H9 (cell line): ENCODE measurements around the gene ERN1. TPM values are rescaled to one million over a fixed set of nuclear protein-coding genes. Genes with fewer than 3 reads are reported as not detected.

Source experiments
- DNase-seq: peaks from one replicate; pipeline ENCODE4 v3.0.0-alpha.2; 2017
- H2AFZ ChIP-seq: one replicate; pipeline ENCODE4 v1.6.1; 2013; ENCODE audit warnings: mild to moderate bottlenecking, low read length, control low read depth, moderate library complexity
- H2AK5ac ChIP-seq: 2 replicates; pipeline ENCODE4 v1.6.1; 2013; ENCODE audit warnings: low read length, control low read depth, mixed read lengths; ENCODE audit not compliant: insufficient read length
- H2BK120ac ChIP-seq: one replicate; pipeline ENCODE4 v1.6.1; 2013; ENCODE audit warnings: low read depth, mild to moderate bottlenecking, low read length, control low read depth, inconsistent platforms; ENCODE audit not compliant: poor library complexity, severe bottlenecking
- H2BK12ac ChIP-seq: 2 replicates; pipeline ENCODE4 v1.6.1; 2013; ENCODE audit warnings: low read length, control low read depth, mixed read lengths, low read depth; ENCODE audit not compliant: insufficient read length
- H2BK15ac ChIP-seq: 2 replicates; pipeline ENCODE4 v1.6.1; 2013; ENCODE audit warnings: low read depth, low read length, control low read depth
- H2BK20ac ChIP-seq: one replicate; pipeline ENCODE4 v1.6.1; 2013; ENCODE audit warnings: low read depth, mild to moderate bottlenecking, low read length, control low read depth, inconsistent platforms; ENCODE audit not compliant: poor library complexity, severe bottlenecking
- H2BK5ac ChIP-seq: 2 replicates; pipeline ENCODE4 v1.6.1; 2013; ENCODE audit warnings: low read length, control low read depth, mixed read lengths; ENCODE audit not compliant: insufficient read length
- H3K14ac ChIP-seq: 2 replicates; pipeline ENCODE4 v1.6.1; 2013; ENCODE audit warnings: low read length, control low read depth; ENCODE audit not compliant: insufficient read depth
- H3K18ac ChIP-seq: 2 replicates; pipeline ENCODE4 v1.6.1; 2013; ENCODE audit warnings: low read depth, mild to moderate bottlenecking, mixed read lengths, low read length, control low read depth; ENCODE audit not compliant: insufficient read length
- H3K23ac ChIP-seq: 2 replicates; pipeline ENCODE4 v1.6.1; 2013; ENCODE audit warnings: low read length, control low read depth, mixed read lengths, low read depth; ENCODE audit not compliant: insufficient read length
- H3K23me2 ChIP-seq: 2 replicates; pipeline ENCODE4 v1.6.1; 2013; ENCODE audit warnings: low read depth, mild to moderate bottlenecking, mixed read lengths, low read length, control low read depth; ENCODE audit not compliant: insufficient read length, poor library complexity, severe bottlenecking
- H3K27ac ChIP-seq: 2 replicates; pipeline ENCODE4 v1.5.1; 2013; ENCODE audit warnings: low read length, control low read depth, mixed read lengths, low read depth; ENCODE audit not compliant: insufficient read length
- H3K27me3 ChIP-seq: 2 replicates; pipeline ENCODE4 v1.6.1; 2013; ENCODE audit warnings: low read length, control low read depth, inconsistent platforms; ENCODE audit not compliant: insufficient read depth
- H3K4ac ChIP-seq: 2 replicates; pipeline ENCODE4 v1.6.1; 2013; ENCODE audit warnings: low read depth, mild to moderate bottlenecking, control low read depth, inconsistent platforms, low read length, moderate library complexity
- H3K4me1 ChIP-seq: 2 replicates; pipeline ENCODE4 v1.6.1; 2013; ENCODE audit warnings: low read length, control low read depth, inconsistent platforms; ENCODE audit not compliant: insufficient read depth
- H3K4me2 ChIP-seq: 2 replicates; pipeline ENCODE4 v1.6.1; 2013; ENCODE audit warnings: low read length, control low read depth, mixed read lengths; ENCODE audit not compliant: insufficient read length, insufficient read depth
- H3K56ac ChIP-seq: 2 replicates; pipeline ENCODE4 v1.6.1; 2013; ENCODE audit warnings: low read depth, mild to moderate bottlenecking, mixed read lengths, low read length, control low read depth; ENCODE audit not compliant: insufficient read length
- H3K79me1 ChIP-seq: 2 replicates; pipeline ENCODE4 v1.6.1; 2013; ENCODE audit warnings: low read depth, mild to moderate bottlenecking, moderate library complexity, low read length, control low read depth, inconsistent platforms; ENCODE audit not compliant: insufficient read depth, poor library complexity, severe bottlenecking
- H3K79me2 ChIP-seq: 2 replicates; pipeline ENCODE4 v1.6.1; 2013; ENCODE audit warnings: low read length, control low read depth, inconsistent platforms; ENCODE audit not compliant: insufficient read depth
- H3K9ac ChIP-seq: 2 replicates; pipeline ENCODE4 v1.6.1; 2013; ENCODE audit warnings: low read length, control low read depth, mixed read lengths; ENCODE audit not compliant: insufficient read length; ENCODE audit errors: extremely low read depth
- H3K9me3 ChIP-seq: one replicate; pipeline ENCODE4 v1.6.1; 2013; ENCODE audit warnings: low read depth, low read length, inconsistent platforms; ENCODE audit not compliant: control insufficient read depth
- H3T11ph ChIP-seq: one replicate; pipeline ENCODE4 v1.6.1; 2013; ENCODE audit warnings: mild to moderate bottlenecking, low read length, control low read depth, inconsistent platforms
- H4K20me1 ChIP-seq: one replicate; pipeline ENCODE4 v1.6.1; 2013; ENCODE audit not compliant: control insufficient read depth, insufficient read length, insufficient read depth
- H4K5ac ChIP-seq: 2 replicates; pipeline ENCODE4 v1.6.1; 2013; ENCODE audit warnings: low read depth, mild to moderate bottlenecking, mixed read lengths, low read length, control low read depth; ENCODE audit not compliant: insufficient read length
- H4K8ac ChIP-seq: replicated peaks from 2 replicates; pipeline ENCODE4 v1.6.1; 2013; ENCODE audit warnings: low read length, control low read depth, mixed read lengths, low read depth; ENCODE audit not compliant: insufficient read length
- H4K91ac ChIP-seq: 2 replicates; pipeline ENCODE4 v1.6.1; 2013; ENCODE audit warnings: low read depth, mild to moderate bottlenecking, moderate library complexity, mixed read lengths, low read length, control low read depth; ENCODE audit not compliant: insufficient read length
- H3K27ac Mint-ChIP-seq, 3 experiments: 2 replicates in 2 of 3; 3 replicates in 1 of 3; pipeline ENCODE4 v1.8.0; 2020 to 2021; ENCODE audit warnings: mixed read lengths in 3 of 3, mild to moderate bottlenecking in 1 of 3, moderate library complexity in 1 of 3
- H3K27me3 Mint-ChIP-seq: 2 replicates; pipeline ENCODE4 v1.8.0; 2021; ENCODE audit warnings: low read depth, mild to moderate bottlenecking, moderate library complexity, mixed read lengths
- H3K36me3 Mint-ChIP-seq, 3 experiments: 2 replicates in 2 of 3; 3 replicates in 1 of 3; pipeline ENCODE4 v1.8.0; 2020 to 2021; ENCODE audit warnings: low read depth in 3 of 3, mixed read lengths in 3 of 3; ENCODE audit not compliant: insufficient read depth in 1 of 3
- H3K4me1 Mint-ChIP-seq, 2 experiments: 2 replicates each; pipeline ENCODE4 v1.8.0; 2020; ENCODE audit warnings: mixed read lengths in 2 of 2
- H3K4me3 Mint-ChIP-seq, 2 experiments: 2 replicates in 1 of 2; 3 replicates in 1 of 2; pipeline ENCODE4 v1.8.0; 2020 to 2021; ENCODE audit warnings: mild to moderate bottlenecking in 2 of 2, mixed read lengths in 2 of 2, moderate library complexity in 1 of 2
- H3K9me3 Mint-ChIP-seq, 2 experiments: 2 replicates in 1 of 2; 3 replicates in 1 of 2; pipeline ENCODE4 v1.8.0; 2020; ENCODE audit warnings: mild to moderate bottlenecking in 2 of 2, mixed read lengths in 2 of 2, moderate library complexity in 1 of 2
- CTCF ChIP-seq: fragments of 200-600 bp; sonication (generic); conservative IDR thresholded peaks from 3 replicates; pipeline ENCODE4 v1.8.0; 2021; ENCODE audit warnings: antibody characterized with exemption, mild to moderate bottlenecking
- WGBS: extraction: QIAGEN DNeasy Blood & Tissue Kit; methylation state at CpG from one replicate; pipeline ENCODE4 v1.1.7; 2013; ENCODE audit warnings: missing lambda C conversion rate, low lambda C conversion rate, mixed read lengths; ENCODE audit not compliant: insufficient read length; ENCODE audit errors: extremely low coverage; 5-methylcytosine and 5-hydroxymethylcytosine counted together
- total RNA-seq: library from RNA; stranded (reverse); gene quantifications from 2 replicates; pipeline ENCODE4 v1.2.1, GENCODE V29; 2021

Gene ERN1
- total RNA-seq, 1 experiment from 2014 or later = 5.0 TPM

DNA sequence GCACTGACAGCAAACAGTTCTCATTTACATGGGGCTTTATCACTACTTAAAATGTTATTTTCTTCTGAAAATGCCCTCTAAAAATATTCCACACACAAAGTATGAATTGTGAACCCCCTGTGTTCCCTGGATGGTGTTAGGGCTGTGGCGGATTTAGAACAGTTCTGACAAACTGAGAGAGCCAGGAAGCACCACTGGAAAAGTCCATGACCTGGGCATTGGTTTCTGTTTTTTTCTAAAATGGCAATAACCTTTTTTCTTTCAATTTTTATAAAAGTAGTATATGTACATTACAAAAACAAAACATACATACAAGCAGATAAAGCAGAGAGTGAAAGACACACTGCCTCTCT, 21.0 kb upstream of the ERN1 start:
- Histone ChIP-seq H3K18ac (no peak overlapping the region), H3K9ac (no peak overlapping the region), H2AK5ac (no peak overlapping the region), H3K79me2 (no peaks in the 10 kb centered on the region), H3K14ac (no peak overlapping the region), H2AFZ (no peak overlapping the region), H3K23ac (no peak overlapping the region), H3K79me1 (no peaks in the 10 kb centered on the region), H3K56ac (no peak overlapping the region), H2BK12ac (no peak overlapping the region), H2BK120ac (no peak overlapping the region), H3K4me2 (no peak overlapping the region), H2BK20ac (no peak overlapping the region), H3K4ac (no peak overlapping the region), H3K9me3 (no peaks in the 10 kb centered on the region), H4K91ac (no peak overlapping the region), H4K20me1 (no peaks in the 10 kb centered on the region), H3K4me1 (no peaks in the 10 kb centered on the region; the same call in 1 of the 2 replicates), H4K8ac (no peak overlapping the region), H3K27me3 (no peaks in the 10 kb centered on the region), H2BK5ac (no peak overlapping the region), H3K23me2 (peaks cover 7% of the 10 kb centered on the region), H2BK15ac (no peak overlapping the region), H3T11ph (no peak overlapping the region), H4K5ac (no peak overlapping the region), H3K27ac (no peak overlapping the region)
- H3K27me3 Mint-ChIP-seq = no peaks in the 10 kb centered on the region
- peaks cover 0 to 22% (median 18%) of the 10 kb centered on the region in 3 experiments; a peak in 6 of 7 replicates for H3K36me3 Mint-ChIP-seq
- TF ChIP-seq CTCF = no peak
- no peak for DNase-seq
- WGBS = no CpG with 5 or more reads among the region's 1 CpG
- no peak overlapping the region for H3K4me3 Mint-ChIP-seq
- no peaks in the 10 kb centered on the region for H3K9me3 Mint-ChIP-seq
- H3K27ac Mint-ChIP-seq = no peak overlapping the region
- H3K4me1 Mint-ChIP-seq = peaks cover 17 to 30% of the 10 kb centered on the region in 2 experiments
